Measurements from ENCODE around the gene WSCD2. TPM values are rescaled to one million over a fixed set of nuclear protein-coding genes. Genes with fewer than 3 reads are reported as not detected.
A peak's percentile ranks its signal among the peaks of the same experiment; 100 is the strongest.

WSCD2 gene
- polyA plus RNA-seq, 1 of the 3 experiments (the other 2 are of a cell fraction) = 0.03 TPM

- POLR2A ChIA-PET = no interaction called here
- TF ChIP-seq EZH2phosphoT487 (IDR thresholded peaks at IDR 0.05; ENCODE audit: borderline replicate concordance, low read depth) = no peak
- TF ChIP-seq NFIC (IDR thresholded peaks at IDR 0.05; ENCODE audit: borderline replicate concordance) = no peak
- no peak for TF ChIP-seq EP300 (IDR thresholded peaks at IDR 0.05; ENCODE audit: borderline replicate concordance in 1 of 2, low read depth in 1 of 2, low read length in 1 of 2)
- no peak for TF ChIP-seq NRF1 (IDR thresholded peaks at IDR 0.05; ENCODE audit: low read depth, low read length)
- no peak for TF ChIP-seq RCOR1 (IDR thresholded peaks at IDR 0.05; ENCODE audit: low read length)
- TF ChIP-seq RXRA (IDR thresholded peaks at IDR 0.05; ENCODE audit: borderline replicate concordance, low read depth) = no peak
- TF ChIP-seq POLR2AphosphoS5 (IDR thresholded peaks at IDR 0.05; ENCODE audit: low read depth, low read length) = no peak
- TF ChIP-seq RAD21 (IDR thresholded peaks at IDR 0.05; ENCODE audit: low read length) = peak; percentile 79
- no peak for TF ChIP-seq RFX5 (IDR thresholded peaks at IDR 0.05; ENCODE audit: low read length)
- no peak for TF ChIP-seq TCF12 (IDR thresholded peaks at IDR 0.05)
- TF ChIP-seq SMC3 (IDR thresholded peaks at IDR 0.05; ENCODE audit: low read depth, low read length) = peak; percentile 65
- no peak for TF ChIP-seq USF2 (IDR thresholded peaks at IDR 0.05; ENCODE audit: borderline replicate concordance, low read depth, low read length)
- TF ChIP-seq, protein P1, sequence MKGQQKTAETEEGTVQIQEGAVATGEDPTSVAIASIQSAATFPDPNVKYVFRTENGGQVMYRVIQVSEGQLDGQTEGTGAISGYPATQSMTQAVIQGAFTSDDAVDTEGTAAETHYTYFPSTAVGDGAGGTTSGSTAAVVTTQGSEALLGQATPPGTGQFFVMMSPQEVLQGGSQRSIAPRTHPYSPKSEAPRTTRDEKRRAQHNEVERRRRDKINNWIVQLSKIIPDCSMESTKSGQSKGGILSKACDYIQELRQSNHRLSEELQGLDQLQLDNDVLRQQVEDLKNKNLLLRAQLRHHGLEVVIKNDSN (IDR thresholded peaks at IDR 0.05; ENCODE audit: borderline replicate concordance, low read depth) = no peak
- TF ChIP-seq JUND (IDR thresholded peaks at IDR 0.05) = no peak
- no peak for TF ChIP-seq MEF2A (IDR thresholded peaks at IDR 0.05; ENCODE audit: borderline replicate concordance, low read depth)
- no peak for TF ChIP-seq GABPA (IDR thresholded peaks at IDR 0.05; ENCODE audit: low read depth)
- TF ChIP-seq SIN3A (IDR thresholded peaks at IDR 0.05; ENCODE audit: borderline replicate concordance, low read depth, low read length) = no peak
- H3K4me1 ChIP-seq (ENCODE audit: control insufficient read depth in 1 of 2, insufficient read depth in 2 of 2, low read depth in 1 of 2, low read length in 1 of 2) = peaks cover 0 to 22% of the 10 kb centered on the region in 2 experiments; a peak in 2 of 4 replicates
- no peak overlapping the region for H3K27ac ChIP-seq (ENCODE audit: low read depth in 2 of 2, low read length in 1 of 2)
- H3F3A ChIP-seq (replicated peaks; ENCODE audit: insufficient read depth) = no peaks in the 10 kb centered on the region
- H3K9me3 ChIP-seq = no peaks in the 10 kb centered on the region
- H3K27me3 ChIP-seq (ENCODE audit: insufficient read depth) = no peaks in the 10 kb centered on the region
- H3K9ac ChIP-seq = no peak overlapping the region
- no peak overlapping the region for H3K4me2 ChIP-seq
- 47% methylated on average over 6 of the region's 6 CpGs for WGBS (ENCODE audit: low lambda C conversion rate)
- H3K79me2 ChIP-seq (ENCODE audit: insufficient read depth) = no peaks in the 10 kb centered on the region
- H3K4me3 ChIP-seq (ENCODE audit: low read depth in 2 of 2, low read length in 1 of 2) = no peak overlapping the region
- H3K9me2 ChIP-seq = no peaks in the 10 kb centered on the region
- H3K36me3 ChIP-seq (replicated peaks in 1 of 2; ENCODE audit: control insufficient read depth in 1 of 2, insufficient read depth in 2 of 2, low read length in 1 of 2) = no peaks in the 10 kb centered on the region
- H4K20me1 ChIP-seq (ENCODE audit: insufficient read depth) = no peaks in the 10 kb centered on the region
- CTCF ChIA-PET = interaction anchor here (0.5 to 3.8 kb wide), 33 partner anchors 10 to 384 kb away, joined by 3 to 45 read pairs (median 4); no protein-coding TSS in a partner anchor
- H2AFZ ChIP-seq (ENCODE audit: low read depth) = no peak overlapping the region
- peak; percentile 58 for DNase-seq
Observed at GRCh38 chr12:108234158-108234557, 105.1 kb downstream of the WSCD2 start.

Measured in SK-N-SH (cell line).